ENCODE results near the gene TMEM250.

GRCh38 chr9:136157477-136158265, 39.0 kb upstream of the TMEM250 start:
- TF ChIP-seq MXI1 (IDR thresholded peaks at IDR 0.05; ENCODE audit: borderline replicate concordance, low read depth, low read length) = no peak
- TF ChIP-seq CTCF (conservative IDR thresholded peaks at IDR 0.05; ENCODE audit: low read depth, low read length) = no peak
- TF ChIP-seq POLR2A (IDR thresholded peaks at IDR 0.05; ENCODE audit: low read depth, low read length) = no peak
- no peak for TF ChIP-seq RCOR1 (IDR thresholded peaks at IDR 0.05; ENCODE audit: insufficient replicate concordance, low read length)
- TF ChIP-seq CEBPB (IDR thresholded peaks at IDR 0.05; ENCODE audit: low read depth, low read length) = no peak
- TF ChIP-seq NFE2L2 (IDR thresholded peaks at IDR 0.05; ENCODE audit: low read depth, low read length) = no peak
- no peak for TF ChIP-seq ELK1 (IDR thresholded peaks at IDR 0.05; ENCODE audit: borderline replicate concordance, low read depth, low read length)
- TF ChIP-seq FOS (IDR thresholded peaks at IDR 0.05; ENCODE audit: low read depth, low read length) = no peak
- TF ChIP-seq MAZ (IDR thresholded peaks at IDR 0.05; ENCODE audit: borderline replicate concordance, low read depth, low read length) = no peak
- TF ChIP-seq RFX5 (IDR thresholded peaks at IDR 0.05; ENCODE audit: low read depth, low read length) = no peak
- no peak for TF ChIP-seq SMC3 (IDR thresholded peaks at IDR 0.05; ENCODE audit: low read depth, low read length)
- no peak for TF ChIP-seq BHLHE40 (IDR thresholded peaks at IDR 0.05; ENCODE audit: low read depth, low read length)
- TF ChIP-seq MAFK (IDR thresholded peaks at IDR 0.05; ENCODE audit: low read depth, low read length) = no peak

Data from IMR-90 (cell line).